Sigmoid colon (tissue), 7 donors: ENCODE data around the gene SH3PXD2B. TPM values are rescaled to one million over a fixed set of nuclear protein-coding genes. Genes with fewer than 3 reads are reported as not detected.

ENCODE experiments used
- DNase-seq: peaks from one replicate; pipeline ENCODE4 v3.0.0-alpha.2; 2019
- H3K27ac ChIP-seq, 4 donors: fragments of 200-600 bp; sonication (generic); one replicate each; pipeline ENCODE4 v1.5.1; 2016 to 2019; ENCODE audit warnings: mild to moderate bottlenecking in 1 of 4
- H3K27me3 ChIP-seq, 3 donors: fragments of 200-600 bp; sonication (generic); one replicate each; pipeline ENCODE4 v1.5.1; 2019; ENCODE audit warnings: mild to moderate bottlenecking in 1 of 3
- H3K36me3 ChIP-seq, 4 donors: fragments of 200-600 bp; sonication (generic); one replicate each; pipeline ENCODE4 v1.5.1; 2016 to 2019
- H3K4me1 ChIP-seq, 4 donors: fragments of 200-600 bp; sonication (generic); one replicate each; pipeline ENCODE4 v1.5.1; 2017 to 2019
- H3K4me3 ChIP-seq, 4 donors: fragments of 200-600 bp; sonication (generic); one replicate each; pipeline ENCODE4 v1.5.1; 2017 to 2019; ENCODE audit warnings: mild to moderate bottlenecking in 2 of 4, moderate library complexity in 1 of 4
- H3K9me3 ChIP-seq, 4 donors: fragments of 200-600 bp in 3 of 4; sonication (generic) in 3 of 4; one replicate each; pipeline versions ENCODE4 v1.5.1 to v1.6.1; 2013 to 2019
- CTCF ChIP-seq, 4 experiments: fragments of 450-650 bp in 3 of 4; fragments of 200-600 bp in 1 of 4; IDR thresholded peaks; one replicate each; pipeline ENCODE4 v1.5.1; 2016 to 2019; ENCODE audit warnings: antibody characterized with exemption in 4 of 4, mild to moderate bottlenecking in 3 of 4, moderate library complexity in 2 of 4
- EP300 ChIP-seq, 4 donors: sonication (generic); formaldehyde crosslinking; IDR thresholded peaks; one replicate each; pipeline ENCODE4 v1.6.1; 2017; ENCODE audit warnings: antibody characterized with exemption in 4 of 4
- POLR2A ChIP-seq, 2 donors: fragments of 450-650 bp; IDR thresholded peaks; one replicate each; pipeline ENCODE4 v1.6.1; 2016; ENCODE audit warnings: antibody characterized with exemption in 2 of 2, mild to moderate bottlenecking in 2 of 2, moderate library complexity in 2 of 2
- POLR2AphosphoS5 ChIP-seq, 4 donors: sonication (generic); formaldehyde crosslinking; IDR thresholded peaks; one replicate each; pipeline ENCODE4 v1.6.1; 2017; ENCODE audit warnings: antibody characterized with exemption in 4 of 4
- whole genome bisulfite sequencing, 2 donors: extraction: QIAGEN DNeasy Blood & Tissue Kit; methylation state at CpG; one replicate each; pipeline ENCODE4 v1.1.7; 2013; 5-methylcytosine and 5-hydroxymethylcytosine counted together
- intact Hi-C: fragments of 100-400 bp; cut with DNase I; formaldehyde crosslinking; loops from one replicate; pipeline ENCODE4 v1.15.1; 2023
- polyA plus RNA-seq, 3 donors: library from polyadenylated mRNA; stranded (reverse); fragments of 200-250 nt; gene quantifications; one replicate each; pipeline ENCODE4 v1.2.3, GENCODE V29; 2013
- total RNA-seq, 4 donors: library from RNA; depleted of rRNA; stranded (reverse); fragments of >200 nt; gene quantifications; one replicate each; pipeline ENCODE4 v1.1.0, GENCODE V29; 2016
- donor health status: healthy with polysubstance abuse.
- donor health status: Bipolar disorder and iron deficiency.
- donor health status: healthy.

SH3PXD2B gene
- total and polyA plus RNA-seq, 7 donors, result 3.6 to 45.7 (median 19.3) TPM

- 94 to 96% methylated on average over 5 of the region's 5 CpGs for WGBS, 2 donors
- intact Hi-C loops, result no loop called here
- Histone ChIP-seq H3K27me3 (no peaks in the 10 kb centered on the region), H3K27ac (peak overlapping the region; percentile 76 to 96 (median 90)), H3K9me3 (no peaks in the 10 kb centered on the region), H3K4me3 (no peak overlapping the region), H3K36me3 (no peaks in the 10 kb centered on the region), H3K4me1 (peaks cover 0 to 76% (median 62%) of the 10 kb centered on the region in 4 donors)
- TF ChIP-seq EP300 (IDR thresholded peaks at IDR 0.05), result no peak
- no peak for TF ChIP-seq POLR2A (IDR thresholded peaks at IDR 0.05)
- no peak for TF ChIP-seq CTCF (IDR thresholded peaks at IDR 0.05)
- no peak for TF ChIP-seq POLR2AphosphoS5 (IDR thresholded peaks at IDR 0.05)
- no peak for DNase-seq
Observed at GRCh38 chr5:172427202-172427601, 27.1 kb downstream of the SH3PXD2B start.

- DNase-seq, result no peak
- no peaks in the 10 kb centered on the region for H3K9me3 ChIP-seq
- 76 to 82% methylated on average over 7 of the region's 7 CpGs for WGBS, 2 donors
- peaks cover 0 to 4% (median 0%) of the 10 kb centered on the region in 4 donors for H3K36me3 ChIP-seq
- TF ChIP-seq POLR2A (IDR thresholded peaks at IDR 0.05) (no peak), CTCF (IDR thresholded peaks at IDR 0.05) (no peak), POLR2AphosphoS5 (IDR thresholded peaks at IDR 0.05) (peak in 3 of 4 donors; percentile 32 to 69 (median 50)), EP300 (IDR thresholded peaks at IDR 0.05) (peak in 2 of 4 donors; percentile 33 to 76)
- H3K27ac ChIP-seq, result peak overlapping the region; percentile 76 to 96 (median 90)
- intact Hi-C loops, result no loop called here
- no peaks in the 10 kb centered on the region for H3K27me3 ChIP-seq
- no peak overlapping the region for H3K4me3 ChIP-seq
- peaks cover 0 to 79% (median 68%) of the 10 kb centered on the region in 4 donors for H3K4me1 ChIP-seq
Observed at GRCh38 chr5:172426086-172426485, 28.2 kb downstream of the SH3PXD2B start.

GRCh38 chr5:172425402-172425801 lies 28.9 kb downstream of the SH3PXD2B start:
- peak overlapping the region; percentile 76 to 96 (median 90) for H3K27ac ChIP-seq
- H3K4me1 ChIP-seq, result peaks cover 0 to 78% (median 71%) of the 10 kb centered on the region in 4 donors
- TF ChIP-seq POLR2A (IDR thresholded peaks at IDR 0.05) (no peak), CTCF (IDR thresholded peaks at IDR 0.05) (no peak), EP300 (IDR thresholded peaks at IDR 0.05) (no peak), POLR2AphosphoS5 (IDR thresholded peaks at IDR 0.05) (no peak)
- intact Hi-C loops, result no loop called here
- 68 to 93% methylated on average over 12 of the region's 12 CpGs for WGBS, 2 donors
- no peak overlapping the region for H3K4me3 ChIP-seq
- no peak for DNase-seq
- H3K9me3 ChIP-seq, result no peaks in the 10 kb centered on the region
- H3K27me3 ChIP-seq, result no peaks in the 10 kb centered on the region
- H3K36me3 ChIP-seq, result peaks cover 0 to 4% (median 0%) of the 10 kb centered on the region in 4 donors

- intact Hi-C loops, result no loop called here
- no peak for DNase-seq
- TF ChIP-seq CTCF (IDR thresholded peaks at IDR 0.05) (no peak), EP300 (IDR thresholded peaks at IDR 0.05) (no peak), POLR2A (IDR thresholded peaks at IDR 0.05) (no peak), POLR2AphosphoS5 (IDR thresholded peaks at IDR 0.05) (no peak)
- Histone ChIP-seq H3K27me3 (no peaks in the 10 kb centered on the region), H3K4me1 (peaks cover 0 to 78% (median 72%) of the 10 kb centered on the region in 4 donors), H3K4me3 (no peak overlapping the region), H3K27ac (peak overlapping the region; percentile 76 to 96 (median 90)), H3K36me3 (peaks cover 0 to 4% (median 0%) of the 10 kb centered on the region in 4 donors), H3K9me3 (no peaks in the 10 kb centered on the region)
- WGBS, 2 donors, result 83 to 96% methylated on average over 6 of the region's 6 CpGs
Observed at GRCh38 chr5:172424808-172425207, 29.5 kb downstream of the SH3PXD2B start.

- Histone ChIP-seq H3K36me3 (peaks cover 0 to 4% (median 0%) of the 10 kb centered on the region in 4 donors), H3K4me1 (peaks cover 0 to 78% (median 77%) of the 10 kb centered on the region in 4 donors), H3K27me3 (no peaks in the 10 kb centered on the region), H3K27ac (peak overlapping the region; percentile 76 to 96 (median 90)), H3K4me3 (no peak overlapping the region), H3K9me3 (no peaks in the 10 kb centered on the region)
- WGBS, 2 donors, result 92 to 97% methylated on average over 3 of the region's 3 CpGs
- DNase-seq, result no peak
- intact Hi-C loops, result no loop called here
- TF ChIP-seq EP300 (IDR thresholded peaks at IDR 0.05) (no peak), POLR2AphosphoS5 (IDR thresholded peaks at IDR 0.05) (no peak), POLR2A (IDR thresholded peaks at IDR 0.05) (no peak), CTCF (IDR thresholded peaks at IDR 0.05) (no peak)
Observed at GRCh38 chr5:172424111-172424490, 30.2 kb downstream of the SH3PXD2B start.
